ENCODE results near the gene POLA1.

POLA1 gene

DNA sequence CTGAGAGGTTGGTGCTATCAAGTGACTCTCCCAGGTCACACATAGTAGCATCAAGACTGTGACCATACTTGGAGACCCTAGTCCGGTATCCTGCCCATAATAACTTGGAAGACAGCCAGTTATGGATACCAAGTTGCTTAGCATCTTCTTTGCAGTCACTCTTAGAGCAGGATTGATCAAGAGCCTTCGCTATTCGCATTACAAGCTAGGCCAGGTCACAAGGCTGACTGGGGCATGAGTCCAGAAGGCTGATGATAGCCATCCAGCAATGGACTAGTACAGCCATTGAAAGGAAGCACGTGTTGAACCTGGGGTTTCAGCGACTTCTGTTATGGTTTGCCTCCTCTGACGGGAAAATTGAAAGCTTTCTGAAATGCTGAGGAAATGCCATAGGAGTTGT lies 157.6 kb downstream of the POLA1 start:
- no peak for ATAC-seq
- TF ChIP-seq SNAI2 (CRISPR knock-in tag; IDR thresholded peaks at IDR 0.05) (no peak), ARNTL (CRISPR knock-in tag; IDR thresholded peaks at IDR 0.05; ENCODE audit: borderline replicate concordance, low read depth) (no peak), TOX (CRISPR knock-in tag; IDR thresholded peaks at IDR 0.05; ENCODE audit: borderline replicate concordance) (no peak), ZNF565 (CRISPR knock-in tag; conservative IDR thresholded peaks at IDR 0.05; ENCODE audit: low read depth) (no peak)
- TF ChIP-seq, protein P1, sequence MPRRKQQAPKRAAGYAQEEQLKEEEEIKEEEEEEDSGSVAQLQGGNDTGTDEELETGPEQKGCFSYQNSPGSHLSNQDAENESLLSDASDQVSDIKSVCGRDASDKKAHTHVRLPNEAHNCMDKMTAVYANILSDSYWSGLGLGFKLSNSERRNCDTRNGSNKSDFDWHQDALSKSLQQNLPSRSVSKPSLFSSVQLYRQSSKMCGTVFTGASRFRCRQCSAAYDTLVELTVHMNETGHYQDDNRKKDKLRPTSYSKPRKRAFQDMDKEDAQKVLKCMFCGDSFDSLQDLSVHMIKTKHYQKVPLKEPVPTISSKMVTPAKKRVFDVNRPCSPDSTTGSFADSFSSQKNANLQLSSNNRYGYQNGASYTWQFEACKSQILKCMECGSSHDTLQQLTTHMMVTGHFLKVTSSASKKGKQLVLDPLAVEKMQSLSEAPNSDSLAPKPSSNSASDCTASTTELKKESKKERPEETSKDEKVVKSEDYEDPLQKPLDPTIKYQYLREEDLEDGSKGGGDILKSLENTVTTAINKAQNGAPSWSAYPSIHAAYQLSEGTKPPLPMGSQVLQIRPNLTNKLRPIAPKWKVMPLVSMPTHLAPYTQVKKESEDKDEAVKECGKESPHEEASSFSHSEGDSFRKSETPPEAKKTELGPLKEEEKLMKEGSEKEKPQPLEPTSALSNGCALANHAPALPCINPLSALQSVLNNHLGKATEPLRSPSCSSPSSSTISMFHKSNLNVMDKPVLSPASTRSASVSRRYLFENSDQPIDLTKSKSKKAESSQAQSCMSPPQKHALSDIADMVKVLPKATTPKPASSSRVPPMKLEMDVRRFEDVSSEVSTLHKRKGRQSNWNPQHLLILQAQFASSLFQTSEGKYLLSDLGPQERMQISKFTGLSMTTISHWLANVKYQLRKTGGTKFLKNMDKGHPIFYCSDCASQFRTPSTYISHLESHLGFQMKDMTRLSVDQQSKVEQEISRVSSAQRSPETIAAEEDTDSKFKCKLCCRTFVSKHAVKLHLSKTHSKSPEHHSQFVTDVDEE (CRISPR knock-in tag; IDR thresholded peaks at IDR 0.05), result no peak

DNA sequence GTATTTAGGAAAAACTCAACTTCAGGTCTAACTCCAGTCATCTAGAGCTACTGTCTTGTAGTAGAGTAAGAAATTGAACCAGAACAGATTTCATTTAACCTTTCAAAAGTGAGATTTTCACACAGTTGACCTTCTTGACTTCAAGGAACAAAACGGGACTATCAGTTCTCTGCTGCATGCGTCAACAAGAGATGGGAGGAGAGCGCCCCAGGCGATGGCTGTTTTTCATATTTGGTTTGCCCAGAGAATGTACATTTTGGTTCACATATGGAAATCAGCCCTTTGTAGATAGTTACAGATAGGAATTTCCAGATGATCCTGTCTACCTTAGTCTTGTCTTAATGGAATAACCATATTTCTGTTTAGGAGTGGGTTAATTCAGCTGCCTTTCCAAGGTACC lies 158.1 kb downstream of the POLA1 start:
- TF ChIP-seq, protein P1 (CRISPR knock-in tag; IDR thresholded peaks at IDR 0.05), result no peak
- no peak for TF ChIP-seq TCF4 (CRISPR knock-in tag; IDR thresholded peaks at IDR 0.05; ENCODE audit: borderline replicate concordance)
- TF ChIP-seq PPARA (CRISPR knock-in tag; IDR thresholded peaks at IDR 0.05; ENCODE audit: borderline replicate concordance), result no peak
- TF ChIP-seq ZC3H10 (CRISPR knock-in tag; IDR thresholded peaks at IDR 0.05), result no peak
- TF ChIP-seq ARNTL (CRISPR knock-in tag; IDR thresholded peaks at IDR 0.05; ENCODE audit: borderline replicate concordance, low read depth), result no peak
- no peak for TF ChIP-seq ZNF565 (CRISPR knock-in tag; conservative IDR thresholded peaks at IDR 0.05; ENCODE audit: low read depth)
- no peak for TF ChIP-seq ISL1 (CRISPR knock-in tag; IDR thresholded peaks at IDR 0.05)
- no peak for TF ChIP-seq TOX (CRISPR knock-in tag; IDR thresholded peaks at IDR 0.05; ENCODE audit: borderline replicate concordance)
- ATAC-seq, result no peak

DNA sequence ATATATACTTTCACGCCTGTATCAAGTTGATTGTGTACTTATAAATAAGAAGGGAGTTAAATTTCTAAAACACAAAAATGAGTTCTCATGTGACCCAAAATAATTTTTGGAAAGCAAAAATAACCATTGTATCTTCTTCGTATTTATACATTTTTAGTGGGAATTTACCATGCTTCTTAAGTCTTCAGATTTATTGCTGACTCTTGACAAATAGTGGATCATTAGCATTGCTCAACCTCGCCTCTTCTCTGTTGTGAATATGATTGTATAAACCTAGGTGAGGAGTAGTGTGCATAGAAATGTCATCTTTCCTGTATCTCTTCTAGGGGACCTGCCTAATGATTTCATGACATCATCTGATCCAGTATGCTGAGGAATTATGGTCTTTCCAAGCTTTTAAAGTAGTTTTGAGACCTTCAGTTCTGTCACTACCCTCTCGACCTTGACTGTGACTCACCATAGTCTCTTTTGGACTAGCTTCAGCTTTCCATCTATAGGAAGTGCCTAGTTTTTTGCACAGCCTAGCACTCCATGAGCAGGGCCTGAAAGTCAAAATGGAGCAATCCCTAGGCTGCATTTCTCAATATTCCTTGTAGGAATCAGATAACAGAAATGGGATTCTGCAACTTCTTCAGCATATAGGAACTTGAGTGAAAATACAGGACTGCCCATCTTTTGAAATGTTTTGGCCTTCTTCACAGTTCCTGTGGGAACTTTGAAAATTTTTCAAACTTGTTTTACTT lies 164.5 kb downstream of the POLA1 start:
- no peak for ATAC-seq
- TF ChIP-seq, protein P2, sequence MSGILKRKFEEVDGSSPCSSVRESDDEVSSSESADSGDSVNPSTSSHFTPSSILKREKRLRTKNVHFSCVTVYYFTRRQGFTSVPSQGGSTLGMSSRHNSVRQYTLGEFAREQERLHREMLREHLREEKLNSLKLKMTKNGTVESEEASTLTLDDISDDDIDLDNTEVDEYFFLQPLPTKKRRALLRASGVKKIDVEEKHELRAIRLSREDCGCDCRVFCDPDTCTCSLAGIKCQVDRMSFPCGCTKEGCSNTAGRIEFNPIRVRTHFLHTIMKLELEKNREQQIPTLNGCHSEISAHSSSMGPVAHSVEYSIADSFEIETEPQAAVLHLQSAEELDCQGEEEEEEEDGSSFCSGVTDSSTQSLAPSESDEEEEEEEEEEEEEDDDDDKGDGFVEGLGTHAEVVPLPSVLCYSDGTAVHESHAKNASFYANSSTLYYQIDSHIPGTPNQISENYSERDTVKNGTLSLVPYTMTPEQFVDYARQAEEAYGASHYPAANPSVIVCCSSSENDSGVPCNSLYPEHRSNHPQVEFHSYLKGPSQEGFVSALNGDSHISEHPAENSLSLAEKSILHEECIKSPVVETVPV (CRISPR knock-in tag; IDR thresholded peaks at IDR 0.05), result no peak

DNA sequence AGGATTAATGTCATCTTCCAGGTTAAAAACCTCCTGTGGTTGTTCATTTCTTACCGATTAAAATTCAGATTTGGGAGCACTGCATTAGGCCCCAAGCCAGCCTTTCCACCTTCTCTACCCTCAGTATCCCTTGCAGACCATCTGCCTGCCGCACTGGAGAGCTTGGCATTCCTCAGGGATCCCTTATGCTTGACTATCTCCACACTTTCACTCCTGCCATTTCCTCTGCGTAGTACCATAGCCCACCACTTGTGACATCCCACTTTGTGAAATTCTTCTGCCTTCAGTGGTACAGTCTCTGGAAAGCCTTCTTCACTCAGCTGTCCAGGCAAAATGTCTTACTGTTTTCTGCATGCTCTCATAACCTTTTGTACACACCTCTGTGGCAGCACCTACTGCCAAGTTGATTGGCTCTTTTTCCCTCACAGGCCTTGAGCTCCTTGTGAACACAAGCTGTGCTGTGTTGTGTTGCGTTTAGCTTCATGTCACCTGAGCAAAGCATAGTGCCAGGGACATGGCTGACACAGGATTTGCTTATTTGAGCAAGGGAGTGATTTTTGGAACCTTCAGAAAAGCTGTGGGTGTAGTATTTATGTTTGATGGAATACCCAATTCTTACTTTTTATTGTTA lies 165.6 kb downstream of the POLA1 start:
- ATAC-seq, result no peak
- TF ChIP-seq, protein P3, sequence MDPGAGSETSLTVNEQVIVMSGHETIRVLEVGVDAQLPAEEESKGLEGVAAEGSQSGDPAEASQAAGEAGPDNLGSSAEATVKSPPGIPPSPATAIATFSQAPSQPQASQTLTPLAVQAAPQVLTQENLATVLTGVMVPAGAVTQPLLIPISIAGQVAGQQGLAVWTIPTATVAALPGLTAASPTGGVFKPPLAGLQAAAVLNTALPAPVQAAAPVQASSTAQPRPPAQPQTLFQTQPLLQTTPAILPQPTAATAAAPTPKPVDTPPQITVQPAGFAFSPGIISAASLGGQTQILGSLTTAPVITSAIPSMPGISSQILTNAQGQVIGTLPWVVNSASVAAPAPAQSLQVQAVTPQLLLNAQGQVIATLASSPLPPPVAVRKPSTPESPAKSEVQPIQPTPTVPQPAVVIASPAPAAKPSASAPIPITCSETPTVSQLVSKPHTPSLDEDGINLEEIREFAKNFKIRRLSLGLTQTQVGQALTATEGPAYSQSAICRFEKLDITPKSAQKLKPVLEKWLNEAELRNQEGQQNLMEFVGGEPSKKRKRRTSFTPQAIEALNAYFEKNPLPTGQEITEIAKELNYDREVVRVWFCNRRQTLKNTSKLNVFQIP (CRISPR knock-in tag; IDR thresholded peaks at IDR 0.05; ENCODE audit: borderline replicate concordance, low read depth), result no peak
- TF ChIP-seq, protein P4, sequence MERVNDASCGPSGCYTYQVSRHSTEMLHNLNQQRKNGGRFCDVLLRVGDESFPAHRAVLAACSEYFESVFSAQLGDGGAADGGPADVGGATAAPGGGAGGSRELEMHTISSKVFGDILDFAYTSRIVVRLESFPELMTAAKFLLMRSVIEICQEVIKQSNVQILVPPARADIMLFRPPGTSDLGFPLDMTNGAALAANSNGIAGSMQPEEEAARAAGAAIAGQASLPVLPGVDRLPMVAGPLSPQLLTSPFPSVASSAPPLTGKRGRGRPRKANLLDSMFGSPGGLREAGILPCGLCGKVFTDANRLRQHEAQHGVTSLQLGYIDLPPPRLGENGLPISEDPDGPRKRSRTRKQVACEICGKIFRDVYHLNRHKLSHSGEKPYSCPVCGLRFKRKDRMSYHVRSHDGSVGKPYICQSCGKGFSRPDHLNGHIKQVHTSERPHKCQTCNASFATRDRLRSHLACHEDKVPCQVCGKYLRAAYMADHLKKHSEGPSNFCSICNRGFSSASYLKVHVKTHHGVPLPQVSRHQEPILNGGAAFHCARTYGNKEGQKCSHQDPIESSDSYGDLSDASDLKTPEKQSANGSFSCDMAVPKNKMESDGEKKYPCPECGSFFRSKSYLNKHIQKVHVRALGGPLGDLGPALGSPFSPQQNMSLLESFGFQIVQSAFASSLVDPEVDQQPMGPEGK (CRISPR knock-in tag; IDR thresholded peaks at IDR 0.05; ENCODE audit: borderline replicate concordance), result no peak
- TF ChIP-seq ISL1 (CRISPR knock-in tag; IDR thresholded peaks at IDR 0.05) (no peak), RARB (CRISPR knock-in tag; IDR thresholded peaks at IDR 0.05) (no peak), ZC3H10 (CRISPR knock-in tag; IDR thresholded peaks at IDR 0.05) (no peak), TOX (CRISPR knock-in tag; IDR thresholded peaks at IDR 0.05; ENCODE audit: borderline replicate concordance) (no peak), ESRRG (CRISPR knock-in tag; IDR thresholded peaks at IDR 0.05) (no peak), GLIS3 (CRISPR knock-in tag; IDR thresholded peaks at IDR 0.05) (no peak), ZFP30 (CRISPR knock-in tag; IDR thresholded peaks at IDR 0.05) (no peak), CSDC2 (CRISPR knock-in tag; IDR thresholded peaks at IDR 0.05) (no peak), PPARA (CRISPR knock-in tag; IDR thresholded peaks at IDR 0.05; ENCODE audit: borderline replicate concordance) (no peak), TCF4 (CRISPR knock-in tag; IDR thresholded peaks at IDR 0.05; ENCODE audit: borderline replicate concordance) (no peak)
- TF ChIP-seq, protein P1 (CRISPR knock-in tag; IDR thresholded peaks at IDR 0.05), result no peak
- TF ChIP-seq, protein P5, sequence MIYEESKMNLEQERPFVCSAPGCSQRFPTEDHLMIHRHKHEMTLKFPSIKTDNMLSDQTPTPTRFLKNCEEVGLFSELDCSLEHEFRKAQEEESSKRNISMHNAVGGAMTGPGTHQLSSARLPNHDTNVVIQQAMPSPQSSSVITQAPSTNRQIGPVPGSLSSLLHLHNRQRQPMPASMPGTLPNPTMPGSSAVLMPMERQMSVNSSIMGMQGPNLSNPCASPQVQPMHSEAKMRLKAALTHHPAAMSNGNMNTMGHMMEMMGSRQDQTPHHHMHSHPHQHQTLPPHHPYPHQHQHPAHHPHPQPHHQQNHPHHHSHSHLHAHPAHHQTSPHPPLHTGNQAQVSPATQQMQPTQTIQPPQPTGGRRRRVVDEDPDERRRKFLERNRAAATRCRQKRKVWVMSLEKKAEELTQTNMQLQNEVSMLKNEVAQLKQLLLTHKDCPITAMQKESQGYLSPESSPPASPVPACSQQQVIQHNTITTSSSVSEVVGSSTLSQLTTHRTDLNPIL (CRISPR knock-in tag; IDR thresholded peaks at IDR 0.05; ENCODE audit: low read depth), result no peak
